Measurements from ENCODE around the gene SLC44A1. TPM values are rescaled to one million over a fixed set of nuclear protein-coding genes. Genes with fewer than 3 reads are reported as not detected.
A peak's percentile ranks its signal among the peaks of the same experiment; 100 is the strongest.

The SLC44A1 gene
- total and polyA plus RNA-seq, 5 donors from 2014 or later: 5.8 to 19.8 (median 13.4) TPM

DNA sequence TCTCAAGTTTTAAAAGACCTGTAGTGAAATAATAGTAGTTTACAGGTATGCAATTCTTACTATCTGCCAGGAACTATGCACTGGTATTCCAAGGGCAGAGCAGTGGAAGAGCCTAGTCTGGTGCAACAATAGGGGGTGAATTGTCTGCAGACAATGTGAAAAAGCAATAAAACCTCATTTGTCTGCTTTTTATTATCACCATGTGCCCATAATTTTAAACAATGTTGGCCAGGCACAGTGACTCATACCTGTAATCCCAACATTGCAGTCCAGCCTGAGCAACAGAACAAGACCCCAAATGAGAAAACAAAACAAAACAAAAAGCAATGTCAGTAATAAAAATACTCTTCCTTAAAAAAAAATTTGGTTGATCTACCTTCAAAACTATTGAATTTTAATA, 12.2 kb upstream of the SLC44A1 start:
- Mint-ChIP-seq H3K27me3 (peaks cover 10% of the 10 kb centered on the region), H3K4me1 (peaks cover 0 to 4% (median 0%) of the 10 kb centered on the region in 4 donors), H3K27ac (no peak overlapping the region), H3K4me3 (no peak overlapping the region), H3K36me3 (no peaks in the 10 kb centered on the region), H3K9me3 (no peaks in the 10 kb centered on the region)
- Histone ChIP-seq H3K27me3 (ENCODE audit: control insufficient read depth, insufficient read depth, low read length) (peaks cover 13% of the 10 kb centered on the region), H3K4me1 (ENCODE audit: control insufficient read depth, insufficient read depth, low read length, poor library complexity, severe bottlenecking) (no peaks in the 10 kb centered on the region), H3K9me3 (ENCODE audit: control insufficient read depth in 2 of 2, low read length in 2 of 2) (no peaks in the 10 kb centered on the region), H3K27ac (ENCODE audit: insufficient read depth, low read length, poor library complexity, severe bottlenecking) (no peak overlapping the region), H3K4me3 (ENCODE audit: low read depth, low read length) (no peak overlapping the region), H3K36me3 (ENCODE audit: control insufficient read depth, insufficient read depth, low read length) (no peaks in the 10 kb centered on the region)
- ATAC-seq (ENCODE audit: low read depth in 2 of 2) (no peak), DNase-seq (no peak)

- Mint-ChIP-seq H3K4me3 (no peak overlapping the region), H3K27me3 (peaks cover 13% of the 10 kb centered on the region), H3K9me3 (no peaks in the 10 kb centered on the region), H3K36me3 (no peaks in the 10 kb centered on the region), H3K4me1 (peaks cover 0 to 4% (median 0%) of the 10 kb centered on the region in 4 donors), H3K27ac (no peak overlapping the region)
- DNase-seq (no peak), ATAC-seq (ENCODE audit: low read depth in 2 of 2) (no peak)
- H3K27me3 ChIP-seq (ENCODE audit: control insufficient read depth, insufficient read depth, low read length): peaks cover 12% of the 10 kb centered on the region
- H3K36me3 ChIP-seq (ENCODE audit: control insufficient read depth, insufficient read depth, low read length): no peaks in the 10 kb centered on the region
- H3K9me3 ChIP-seq (ENCODE audit: control insufficient read depth in 2 of 2, low read length in 2 of 2): no peaks in the 10 kb centered on the region
- no peaks in the 10 kb centered on the region for H3K4me1 ChIP-seq (ENCODE audit: control insufficient read depth, insufficient read depth, low read length, poor library complexity, severe bottlenecking)
- no peak overlapping the region for H3K27ac ChIP-seq (ENCODE audit: insufficient read depth, low read length, poor library complexity, severe bottlenecking)
- no peak overlapping the region for H3K4me3 ChIP-seq (ENCODE audit: low read depth, low read length)
These were observed 10.6 kb upstream of the SLC44A1 start for GRCh38 chr9:105233873-105234272.

GRCh38 chr9:105236261-105236660, 8.2 kb upstream of the SLC44A1 start:
- Histone ChIP-seq H3K27me3 (ENCODE audit: control insufficient read depth, insufficient read depth, low read length) (peaks cover 16% of the 10 kb centered on the region), H3K27ac (ENCODE audit: insufficient read depth, low read length, poor library complexity, severe bottlenecking) (no peak overlapping the region), H3K9me3 (ENCODE audit: control insufficient read depth in 2 of 2, low read length in 2 of 2) (no peaks in the 10 kb centered on the region), H3K4me3 (ENCODE audit: low read depth, low read length) (no peak overlapping the region), H3K36me3 (ENCODE audit: control insufficient read depth, insufficient read depth, low read length) (no peaks in the 10 kb centered on the region), H3K4me1 (ENCODE audit: control insufficient read depth, insufficient read depth, low read length, poor library complexity, severe bottlenecking) (no peaks in the 10 kb centered on the region)
- no peak overlapping the region for H3K4me3 Mint-ChIP-seq
- no peak overlapping the region for H3K27ac Mint-ChIP-seq
- H3K36me3 Mint-ChIP-seq: no peaks in the 10 kb centered on the region
- no peaks in the 10 kb centered on the region for H3K9me3 Mint-ChIP-seq
- H3K4me1 Mint-ChIP-seq: no peaks in the 10 kb centered on the region
- peaks cover 23% of the 10 kb centered on the region for H3K27me3 Mint-ChIP-seq
- ATAC-seq (ENCODE audit: low read depth in 2 of 2) (no peak), DNase-seq (no peak)

GRCh38 chr9:105237246-105237645, 7.2 kb upstream of the SLC44A1 start:
- no peak overlapping the region for H3K4me3 ChIP-seq (ENCODE audit: low read depth, low read length)
- Mint-ChIP-seq H3K27ac (no peak overlapping the region), H3K27me3 (peaks cover 28% of the 10 kb centered on the region), H3K36me3 (no peaks in the 10 kb centered on the region), H3K9me3 (no peaks in the 10 kb centered on the region), H3K4me3 (no peak overlapping the region), H3K4me1 (peaks cover 0 to 3% (median 1%) of the 10 kb centered on the region in 4 donors)
- no peak overlapping the region for H3K27ac ChIP-seq (ENCODE audit: insufficient read depth, low read length, poor library complexity, severe bottlenecking)
- ATAC-seq (ENCODE audit: low read depth in 2 of 2) (no peak), DNase-seq (no peak)
- peaks cover 22% of the 10 kb centered on the region for H3K27me3 ChIP-seq (ENCODE audit: control insufficient read depth, insufficient read depth, low read length)
- no peaks in the 10 kb centered on the region for H3K36me3 ChIP-seq (ENCODE audit: control insufficient read depth, insufficient read depth, low read length)
- no peaks in the 10 kb centered on the region for H3K9me3 ChIP-seq (ENCODE audit: control insufficient read depth in 2 of 2, low read length in 2 of 2)
- H3K4me1 ChIP-seq (ENCODE audit: control insufficient read depth, insufficient read depth, low read length, poor library complexity, severe bottlenecking): no peaks in the 10 kb centered on the region

DNA sequence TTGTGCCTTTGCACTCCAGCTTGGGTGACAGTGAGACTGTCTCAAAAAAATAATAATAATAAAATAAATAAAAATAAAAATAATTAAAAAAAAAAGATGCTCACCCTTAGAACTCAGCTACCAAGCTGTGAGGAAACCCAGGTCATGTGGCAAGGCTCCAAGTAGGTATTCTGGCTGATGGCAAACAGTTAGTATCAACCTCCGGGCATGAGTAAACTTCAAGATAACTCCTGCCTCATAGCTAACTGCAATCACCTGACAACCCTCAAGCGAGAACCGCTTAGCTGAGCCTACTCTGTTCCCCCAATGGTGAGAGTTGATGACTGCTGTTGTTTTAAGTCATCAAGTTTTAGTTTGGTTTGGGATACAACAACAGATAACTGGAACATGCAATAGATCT, 6.1 kb upstream of the SLC44A1 start:
- H3K4me1 Mint-ChIP-seq: peaks cover 0 to 13% (median 3%) of the 10 kb centered on the region in 4 donors
- Histone ChIP-seq H3K27ac (ENCODE audit: insufficient read depth, low read length, poor library complexity, severe bottlenecking) (no peak overlapping the region), H3K4me1 (ENCODE audit: control insufficient read depth, insufficient read depth, low read length, poor library complexity, severe bottlenecking) (no peaks in the 10 kb centered on the region), H3K9me3 (ENCODE audit: control insufficient read depth in 2 of 2, low read length in 2 of 2) (no peaks in the 10 kb centered on the region), H3K27me3 (ENCODE audit: control insufficient read depth, insufficient read depth, low read length) (peaks cover 19% of the 10 kb centered on the region), H3K4me3 (ENCODE audit: low read depth, low read length) (no peak overlapping the region), H3K36me3 (ENCODE audit: control insufficient read depth, insufficient read depth, low read length) (no peaks in the 10 kb centered on the region)
- no peak overlapping the region for H3K4me3 Mint-ChIP-seq
- H3K27ac Mint-ChIP-seq: no peak overlapping the region
- no peaks in the 10 kb centered on the region for H3K9me3 Mint-ChIP-seq
- ATAC-seq (ENCODE audit: low read depth in 2 of 2) (no peak), DNase-seq (no peak)
- peaks cover 30% of the 10 kb centered on the region for H3K27me3 Mint-ChIP-seq
- no peaks in the 10 kb centered on the region for H3K36me3 Mint-ChIP-seq

GRCh38 chr9:105241356-105242043, 3.0 kb upstream of the SLC44A1 start:
- Histone ChIP-seq H3K9me3 (ENCODE audit: control insufficient read depth in 2 of 2, low read length in 2 of 2) (no peaks in the 10 kb centered on the region), H3K4me1 (ENCODE audit: control insufficient read depth, insufficient read depth, low read length, poor library complexity, severe bottlenecking) (peaks cover 23% of the 10 kb centered on the region), H3K4me3 (ENCODE audit: low read depth, low read length) (no peak overlapping the region), H3K36me3 (ENCODE audit: control insufficient read depth, insufficient read depth, low read length) (no peaks in the 10 kb centered on the region), H3K27ac (ENCODE audit: insufficient read depth, low read length, poor library complexity, severe bottlenecking) (no peak overlapping the region), H3K27me3 (ENCODE audit: control insufficient read depth, insufficient read depth, low read length) (peaks cover 19% of the 10 kb centered on the region)
- no peak for DNase-seq
- no peaks in the 10 kb centered on the region for H3K36me3 Mint-ChIP-seq
- H3K9me3 Mint-ChIP-seq: peaks cover 0 to 2% (median 0%) of the 10 kb centered on the region in 7 donors
- peaks cover 0 to 32% (median 14%) of the 10 kb centered on the region in 4 donors for H3K4me1 Mint-ChIP-seq
- H3K4me3 Mint-ChIP-seq: peak overlapping the region in 1 of 4 donors; percentile 10
- no peak for ATAC-seq (ENCODE audit: low read depth in 2 of 2)
- H3K27me3 Mint-ChIP-seq: peaks cover 47% of the 10 kb centered on the region
- H3K27ac Mint-ChIP-seq: no peak overlapping the region

- Mint-ChIP-seq H3K36me3 (no peaks in the 10 kb centered on the region), H3K4me3 (peak overlapping the region in 2 of 4 donors; percentile 34 to 35), H3K27me3 (peaks cover 49% of the 10 kb centered on the region), H3K4me1 (peaks cover 0 to 32% (median 16%) of the 10 kb centered on the region in 4 donors), H3K27ac (no peak overlapping the region), H3K9me3 (peaks cover 0 to 2% (median 0%) of the 10 kb centered on the region in 7 donors)
- no peaks in the 10 kb centered on the region for H3K36me3 ChIP-seq (ENCODE audit: control insufficient read depth, insufficient read depth, low read length)
- ATAC-seq (ENCODE audit: low read depth in 2 of 2) (no peak), DNase-seq (no peak)
- H3K27ac ChIP-seq (ENCODE audit: insufficient read depth, low read length, poor library complexity, severe bottlenecking): no peak overlapping the region
- H3K4me1 ChIP-seq (ENCODE audit: control insufficient read depth, insufficient read depth, low read length, poor library complexity, severe bottlenecking): peaks cover 23% of the 10 kb centered on the region
- H3K27me3 ChIP-seq (ENCODE audit: control insufficient read depth, insufficient read depth, low read length): peaks cover 17% of the 10 kb centered on the region
- no peaks in the 10 kb centered on the region for H3K9me3 ChIP-seq (ENCODE audit: control insufficient read depth in 2 of 2, low read length in 2 of 2)
- H3K4me3 ChIP-seq (ENCODE audit: low read depth, low read length): no peak overlapping the region
These were observed 2.4 kb upstream of the SLC44A1 start for GRCh38 chr9:105242062-105242461.

GRCh38 chr9:105242557-105242956, 1.9 kb upstream of the SLC44A1 start:
- H3K4me3 Mint-ChIP-seq: peak overlapping the region in 3 of 4 donors; percentile 30 to 90 (median 81)

More at GRCh38 chr9:105242557-105242956, 1.9 kb upstream of the SLC44A1 start:
- Histone ChIP-seq H3K27me3 (ENCODE audit: control insufficient read depth, insufficient read depth, low read length) (peaks cover 17% of the 10 kb centered on the region), H3K9me3 (ENCODE audit: control insufficient read depth in 2 of 2, low read length in 2 of 2) (no peaks in the 10 kb centered on the region), H3K27ac (ENCODE audit: insufficient read depth, low read length, poor library complexity, severe bottlenecking) (no peak overlapping the region), H3K4me3 (ENCODE audit: low read depth, low read length) (no peak overlapping the region), H3K36me3 (ENCODE audit: control insufficient read depth, insufficient read depth, low read length) (no peaks in the 10 kb centered on the region), H3K4me1 (ENCODE audit: control insufficient read depth, insufficient read depth, low read length, poor library complexity, severe bottlenecking) (peaks cover 23% of the 10 kb centered on the region)
- Mint-ChIP-seq H3K27me3 (peaks cover 47% of the 10 kb centered on the region), H3K9me3 (peaks cover 0 to 2% (median 0%) of the 10 kb centered on the region in 7 donors), H3K27ac (no peak overlapping the region), H3K4me1 (peaks cover 0 to 33% (median 16%) of the 10 kb centered on the region in 4 donors), H3K36me3 (no peaks in the 10 kb centered on the region)
- ATAC-seq (ENCODE audit: low read depth in 2 of 2) (no peak), DNase-seq (no peak)

All from CD4-positive, CD25-positive, alpha-beta regulatory T cell (primary cell).